ENCODE measurements around the gene ZG16.
A peak's percentile ranks its signal among the peaks of the same experiment; 100 is the strongest.

ZG16 gene

GRCh38 chr16:29820730-29821642 lies 42.9 kb downstream of the ZG16 start:
- no peak for DNase-seq (ENCODE audit: low spot score)
- FAIRE-seq = no peak

GRCh38 chr16:29821643-29822115 lies 43.6 kb downstream of the ZG16 start:
- no peak for DNase-seq (ENCODE audit: low spot score)
- FAIRE-seq = no peak

DNA sequence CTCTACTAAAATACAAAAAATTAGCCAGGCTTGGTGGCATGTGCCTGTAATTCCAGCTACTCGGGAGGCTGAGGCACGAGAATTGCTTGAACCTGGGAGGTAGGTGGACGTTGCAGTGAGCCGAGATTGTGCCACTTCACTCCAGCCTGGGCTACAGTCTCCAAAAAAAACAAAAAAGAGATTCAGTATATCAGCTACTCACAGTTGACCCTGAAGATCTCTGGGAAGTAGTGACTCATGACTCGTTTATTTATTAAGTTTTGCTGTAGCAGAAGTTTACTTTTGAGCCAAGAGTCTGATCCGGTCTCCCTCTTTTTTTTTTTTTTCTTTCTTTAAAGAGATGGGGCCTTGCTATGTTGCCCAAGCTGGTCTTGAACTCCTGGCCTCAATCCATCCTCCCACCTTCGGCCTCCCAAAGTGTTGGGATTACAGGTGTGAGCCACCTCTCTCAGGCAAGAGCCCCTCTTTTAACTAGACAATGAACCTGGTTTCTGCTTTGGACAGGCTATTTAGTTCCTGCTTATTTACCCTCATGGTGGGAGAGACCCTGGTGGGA lies 46.6 kb downstream of the ZG16 start:
- FAIRE-seq (no peak), DNase-seq (ENCODE audit: low spot score) (no peak)

- FAIRE-seq (no peak), DNase-seq (ENCODE audit: low spot score) (peak; percentile 60)
Observed at GRCh38 chr16:29825145-29826044, 47.3 kb downstream of the ZG16 start.

DNA sequence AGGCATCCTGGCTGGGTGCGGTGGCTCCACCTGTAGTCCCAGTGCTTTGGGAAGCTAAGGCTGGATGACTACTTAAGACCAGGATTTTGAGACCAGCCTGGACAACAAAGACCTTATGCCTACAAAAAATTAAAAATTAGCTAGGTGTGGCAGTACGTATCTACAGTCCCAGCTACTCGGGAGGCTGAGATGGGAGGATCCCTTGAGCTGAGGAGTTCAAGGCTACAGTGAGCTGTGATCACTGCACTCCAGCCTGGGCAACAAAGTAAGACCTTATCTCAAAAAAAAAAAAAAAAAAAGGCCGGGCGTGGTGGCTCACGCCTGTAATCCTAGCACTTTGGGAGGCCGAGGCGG lies 48.3 kb downstream of the ZG16 start:
- FAIRE-seq (no peak), DNase-seq (ENCODE audit: low spot score) (no peak)

DNA sequence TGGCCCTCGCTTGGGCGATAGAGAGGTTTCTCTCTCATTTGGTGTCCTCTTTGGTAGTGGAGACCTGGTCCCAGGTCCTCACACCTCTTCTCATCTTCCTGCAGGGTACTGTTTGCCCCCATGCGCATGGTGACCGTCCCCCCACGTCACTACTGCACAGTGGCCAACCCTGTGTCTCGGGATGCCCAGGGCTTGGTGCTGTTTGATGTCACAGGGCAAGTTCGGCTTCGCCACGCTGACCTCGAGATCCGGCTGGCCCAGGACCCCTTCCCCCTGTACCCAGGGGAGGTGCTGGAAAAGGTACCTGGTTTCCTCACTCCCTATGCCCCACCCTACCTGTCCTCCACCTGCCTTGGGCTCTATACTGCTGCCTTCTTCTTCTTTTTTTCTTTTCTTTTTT lies 52.7 kb downstream of the ZG16 start:
- no peak for FAIRE-seq
- DNase-seq (ENCODE audit: low spot score) = no peak

DNA sequence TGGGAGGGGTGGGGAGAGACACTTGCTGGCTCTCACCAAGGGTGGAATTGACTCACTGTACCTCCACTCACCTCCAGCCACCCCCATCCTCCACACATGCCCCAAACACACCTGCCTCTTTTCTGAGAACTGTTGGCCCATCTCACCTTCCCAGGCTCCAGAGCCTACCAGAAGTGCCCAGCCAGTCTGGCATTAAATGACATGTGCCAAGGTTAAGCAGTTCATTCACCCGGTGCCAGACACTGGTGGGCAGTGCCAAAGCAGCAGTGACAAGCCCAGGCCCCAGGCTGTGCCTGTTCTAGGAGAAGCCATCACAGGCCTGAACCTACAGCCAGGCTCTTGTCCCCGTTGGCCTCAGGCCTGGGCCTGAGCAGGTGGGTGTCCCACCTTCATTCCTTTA lies 53.4 kb downstream of the ZG16 start:
- DNase-seq (ENCODE audit: low spot score) = no peak
- FAIRE-seq = no peak
